HG03558 (cell line): ENCODE measurements around the gene CLDN18.

ENCODE experiments used
- ATAC-seq: cut with Tn5 transposase; IDR thresholded peaks from one replicate; pipeline ENCODE4 v1.9.1; 2021; ENCODE audit warnings: moderate number of reproducible peaks; ENCODE audit not compliant: unreplicated experiment; ENCODE audit errors: extremely low read depth

CLDN18 gene

GRCh38 chr3:138009476-138010272, at the start of gene CLDN18:
Gene CLDN18 (plus strand): TSS chr3:138010165. CDS start chr3:138010226, 61 bp downstream.
- ATAC-seq: no peak

GRCh38 chr3:137962251-137962650, 47.7 kb upstream of the CLDN18 start:
- ATAC-seq: no peak

GRCh38 chr3:137963463-137963862, 46.5 kb upstream of the CLDN18 start:
- ATAC-seq: no peak

GRCh38 chr3:137970914-137971831, 38.8 kb upstream of the CLDN18 start:
- ATAC-seq: peak; percentile 73

GRCh38 chr3:137972396-137972795, 37.6 kb upstream of the CLDN18 start:
- no peak for ATAC-seq

GRCh38 chr3:137978328-137978727, 31.6 kb upstream of the CLDN18 start:
- ATAC-seq: no peak

GRCh38 chr3:137987723-137988122, 22.2 kb upstream of the CLDN18 start:
- ATAC-seq: no peak

GRCh38 chr3:137988152-137988551, 21.8 kb upstream of the CLDN18 start:
- peak; percentile 55 for ATAC-seq

GRCh38 chr3:137988982-137989381, 21.0 kb upstream of the CLDN18 start:
- ATAC-seq: peak; percentile 58

- no peak for ATAC-seq
Observed at GRCh38 chr3:137990427-137990826, 19.5 kb upstream of the CLDN18 start.

- no peak for ATAC-seq
Observed at GRCh38 chr3:137992592-137992991, 17.4 kb upstream of the CLDN18 start.

GRCh38 chr3:137998121-137999042, 11.6 kb upstream of the CLDN18 start:
- no peak for ATAC-seq

GRCh38 chr3:138003069-138003468, 6.9 kb upstream of the CLDN18 start:
- no peak for ATAC-seq

GRCh38 chr3:138005627-138006026, 4.3 kb upstream of the CLDN18 start:
- no peak for ATAC-seq

GRCh38 chr3:138007898-138008297, 2.1 kb upstream of the CLDN18 start:
- ATAC-seq: no peak

GRCh38 chr3:138010273-138010590, 267 bp downstream of the CLDN18 start:
- ATAC-seq: no peak

- ATAC-seq: no peak
Observed at GRCh38 chr3:138011722-138012121, 1.8 kb downstream of the CLDN18 start.

- ATAC-seq: no peak
Observed at GRCh38 chr3:138012526-138012925, 2.6 kb downstream of the CLDN18 start.

GRCh38 chr3:138016065-138016464, 6.1 kb downstream of the CLDN18 start:
- no peak for ATAC-seq
